Psoas muscle (tissue), 8 donors: ENCODE data around the gene NPTN. TPM values are rescaled to one million over a fixed set of nuclear protein-coding genes. Genes with fewer than 3 reads are reported as not detected.

Experiments used
- ATAC-seq, 4 donors: fragments of 200-7000 bp; cut with Tn5 transposase; one replicate each; pipeline ENCODE4 v1.9.1; 2020; ENCODE audit warnings: moderate library complexity in 3 of 4, mild to moderate bottlenecking in 2 of 4
- DNase-seq, 2 donors: peaks; one replicate each; pipeline ENCODE4 v3.0.0-alpha.2; 2020
- H3K27ac ChIP-seq: fragments of 200-600 bp; one replicate; pipeline ENCODE4 v1.8.0; 2022
- H3K27me3 ChIP-seq, 3 donors: fragments of 200-600 bp in 1 of 3; one replicate each; pipeline versions ENCODE4 v1.6.1 to v1.8.0; 2013 to 2022; ENCODE audit warnings: low read length in 2 of 3, mild to moderate bottlenecking in 2 of 3, moderate library complexity in 1 of 3; ENCODE audit not compliant: insufficient read depth in 3 of 3
- H3K36me3 ChIP-seq, 2 donors: fragments of 200-600 bp in 1 of 2; one replicate each; pipeline versions ENCODE4 v1.6.1 to v1.8.0; 2013 to 2022; ENCODE audit warnings: low read depth in 1 of 2, mild to moderate bottlenecking in 1 of 2, moderate library complexity in 1 of 2; ENCODE audit not compliant: insufficient read depth in 1 of 2
- H3K4me1 ChIP-seq: fragments of 200-600 bp; one replicate; pipeline ENCODE4 v1.8.0; 2022
- H3K4me3 ChIP-seq: fragments of 200-600 bp; one replicate; pipeline ENCODE4 v1.8.0; 2022; ENCODE audit warnings: mild to moderate bottlenecking
- H3K9me3 ChIP-seq: fragments of 200-600 bp; one replicate; pipeline ENCODE4 v1.8.0; 2022
- CTCF ChIP-seq: fragments of 200-600 bp; IDR thresholded peaks from one replicate; pipeline ENCODE4 v1.8.0; 2022; ENCODE audit warnings: antibody characterized with exemption
- WGBS, 3 donors: extraction: QIAGEN DNeasy Blood & Tissue Kit; methylation state at CpG; one replicate each; pipeline versions ENCODE4 v1.1.6 to v1.1.7; 2013; 5-methylcytosine and 5-hydroxymethylcytosine counted together
- intact Hi-C, 2 donors: fragments of 100-400 bp; cut with DNase I; formaldehyde crosslinking; loops; one replicate each; pipeline versions ENCODE4 v1.11.0 to v1.14.2; 2022
- polyA plus RNA-seq, 3 donors: library from polyadenylated mRNA; stranded (reverse); fragments of 200-250 nt; gene quantifications; one replicate each; pipeline ENCODE4 v1.2.3, GENCODE V29; 2013
- total RNA-seq, 4 donors: library from RNA; stranded (reverse); fragmentation: NEBNext Ultra II Directional in 2 of 4; extraction: Animal tissue kit (Norgen Biotek cat#: 25700) in 2 of 4; gene quantifications; one replicate each; pipeline versions ENCODE4 v1.2.1 to v1.2.4, GENCODE V29; 2021 to 2023
- donor health status: healthy with polysubstance abuse.
- donor health status: DM: no; HTN: no; CAD: no; lungs with moderate emphysema.
- donor health status: Bipolar disorder and iron deficiency.
- donor health status: healthy.
- donor health status: DM: yes; HTN: yes; CAD: no.
- donor health status: DM: no; HTN: no; CAD: no.
- donor health status: DM: no; HTN: no; CAD: no.
- donor health status: DM: yes; HTN: yes; CAD: no.

The NPTN gene
- total and polyA plus RNA-seq, 7 donors: 26.3 to 41.1 (median 32.1) TPM

- peak; percentile 86 to 94 (median 92) for ATAC-seq
- peaks cover 0 to 4% (median 1%) of the 10 kb centered on the region in 3 donors for H3K27me3 ChIP-seq
- no peak overlapping the region for H3K4me3 ChIP-seq
- intact Hi-C loops: loop anchor here (1.0 to 5.0 kb wide), 3 partner anchors 23 to 40 kb away; no protein-coding TSS in a partner anchor
- no peaks in the 10 kb centered on the region for H3K4me1 ChIP-seq
- no peaks in the 10 kb centered on the region for H3K36me3 ChIP-seq
- TF ChIP-seq CTCF: peak; percentile 91
- WGBS, 3 donors: 33 to 41% (median 36%) methylated on average over 5 of the region's 5 CpGs
- peak; percentile 46 to 64 for DNase-seq
- no peak overlapping the region for H3K27ac ChIP-seq
- H3K9me3 ChIP-seq: no peaks in the 10 kb centered on the region
Observed at GRCh38 chr15:73677146-73677607, 44.0 kb upstream of the NPTN start.

- WGBS, 3 donors: 91 to 100% (median 98%) methylated on average over 1 of the region's 1 CpG
- ATAC-seq: no peak
- H3K27me3 ChIP-seq: peaks cover 2 to 10% (median 3%) of the 10 kb centered on the region in 3 donors
- no peak for TF ChIP-seq CTCF
- H3K9me3 ChIP-seq: no peaks in the 10 kb centered on the region
- no peaks in the 10 kb centered on the region for H3K4me1 ChIP-seq
- intact Hi-C loops: no loop called here
- no peak overlapping the region for H3K27ac ChIP-seq
- no peaks in the 10 kb centered on the region for H3K36me3 ChIP-seq
- DNase-seq: no peak
- no peak overlapping the region for H3K4me3 ChIP-seq
Observed at GRCh38 chr15:73674587-73674986, 41.4 kb upstream of the NPTN start.

- H3K9me3 ChIP-seq: no peaks in the 10 kb centered on the region
- no peak overlapping the region for H3K4me3 ChIP-seq
- no peak for TF ChIP-seq CTCF
- H3K36me3 ChIP-seq: no peaks in the 10 kb centered on the region
- no peak for DNase-seq
- no peak overlapping the region for H3K27ac ChIP-seq
- no peaks in the 10 kb centered on the region for H3K4me1 ChIP-seq
- H3K27me3 ChIP-seq: peaks cover 0 to 6% (median 0%) of the 10 kb centered on the region in 3 donors
- no peak for ATAC-seq
- intact Hi-C loops: no loop called here
Observed at GRCh38 chr15:73660455-73660854, 27.3 kb upstream of the NPTN start.

GRCh38 chr15:73658645-73659044, 25.5 kb upstream of the NPTN start:
- intact Hi-C loops: no loop called here
- no peak overlapping the region for H3K27ac ChIP-seq
- H3K4me1 ChIP-seq: no peaks in the 10 kb centered on the region
- TF ChIP-seq CTCF: no peak
- H3K9me3 ChIP-seq: no peaks in the 10 kb centered on the region
- DNase-seq (no peak), ATAC-seq (peak in 3 of 4 donors; percentile 71 to 80 (median 78))
- H3K4me3 ChIP-seq: no peak overlapping the region
- WGBS, 3 donors: 82 to 84% (median 82%) methylated on average over 1 of the region's 1 CpG
- H3K36me3 ChIP-seq: no peaks in the 10 kb centered on the region
- peaks cover 0 to 6% (median 5%) of the 10 kb centered on the region in 3 donors for H3K27me3 ChIP-seq

GRCh38 chr15:73655724-73656123, 22.5 kb upstream of the NPTN start:
- Histone ChIP-seq H3K27ac (no peak overlapping the region), H3K27me3 (peaks cover 0 to 17% (median 5%) of the 10 kb centered on the region in 3 donors), H3K4me1 (no peaks in the 10 kb centered on the region), H3K9me3 (no peaks in the 10 kb centered on the region), H3K4me3 (no peak overlapping the region), H3K36me3 (no peaks in the 10 kb centered on the region)
- ATAC-seq (no peak), DNase-seq (no peak)
- TF ChIP-seq CTCF: no peak
- WGBS, 3 donors: 44 to 51% (median 45%) methylated on average over 2 of the region's 2 CpGs
- intact Hi-C loops: no loop called here
